Measurements from ENCODE around the gene PBX4. TPM values are rescaled to one million over a fixed set of nuclear protein-coding genes. Genes with fewer than 3 reads are reported as not detected.
"Not testable (repeated sequence)": the region's sequence is repeated elsewhere in the genome, so short reads cannot be mapped to it uniquely, and the experiment has no call there.

Gene PBX4
- total RNA-seq, 4 donors from 2014 or later = 3.8 to 15.8 (median 5.9) TPM

DNA sequence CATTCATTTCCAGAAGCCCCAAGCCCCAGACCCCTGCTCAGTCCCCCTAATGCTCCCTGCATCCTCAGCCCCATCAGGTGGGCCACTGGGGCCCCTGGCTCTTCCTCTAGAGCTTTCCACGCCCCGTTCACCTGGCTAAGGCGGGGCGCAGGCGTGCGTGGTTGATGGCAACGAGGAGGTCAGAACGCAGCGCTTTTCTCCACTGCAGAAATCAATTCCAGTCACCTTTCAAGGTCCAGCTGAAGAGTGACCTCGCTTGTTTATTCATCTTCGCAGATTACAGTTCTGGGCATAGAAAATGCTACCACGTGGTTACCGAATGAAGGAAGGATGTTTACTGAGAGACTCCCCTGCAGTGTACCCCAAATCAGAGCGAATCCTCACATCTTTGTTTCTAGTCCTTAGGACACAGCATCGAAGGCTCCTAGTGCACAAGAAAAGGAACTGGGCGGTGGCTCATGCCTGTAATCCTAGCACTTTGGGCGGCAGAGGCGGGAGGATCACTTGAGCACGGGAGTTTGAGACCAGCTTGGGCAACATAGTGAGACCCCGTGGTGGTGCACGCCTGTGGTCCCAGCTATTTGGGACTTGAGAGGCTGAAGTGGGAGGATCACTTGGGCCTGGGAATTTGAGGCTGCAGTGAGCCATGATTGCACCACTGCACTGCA lies 828 bp upstream of the PBX4 start:
- H3K4me3 ChIP-seq (ENCODE audit: low read depth, poor library complexity, severe bottlenecking) = no peak overlapping the region
- DNase-seq (ENCODE audit: low spot score in 2 of 2) = no peak
- 57 to 64% methylated on average over 21 of the region's 21 CpGs for WGBS, 2 donors

GRCh38 chr19:19615086-19615485 lies 3.4 kb downstream of the PBX4 start:
- no peak for DNase-seq (ENCODE audit: low spot score in 2 of 2)
- H3K4me3 ChIP-seq (ENCODE audit: low read depth, poor library complexity, severe bottlenecking) = no peak overlapping the region
- TF ChIP-seq POLR2A (IDR thresholded peaks at IDR 0.05) (no peak), CTCF (IDR thresholded peaks at IDR 0.05) (no peak)
- intact Hi-C loops (cut with DNase I; ENCODE audit: low total_unique reads) = no loop called here
- 86 to 87% methylated on average over 3 of the region's 3 CpGs for WGBS, 2 donors

More for the DNA sequence above, 828 bp upstream of the PBX4 start:
- intact Hi-C loops (cut with DNase I; ENCODE audit: low total_unique reads) = no loop called here
- no peak for TF ChIP-seq POLR2A (IDR thresholded peaks at IDR 0.05)
- no peak for TF ChIP-seq CTCF (IDR thresholded peaks at IDR 0.05)

GRCh38 chr19:19613506-19613905 lies 5.0 kb downstream of the PBX4 start:
- no peak overlapping the region for H3K4me3 ChIP-seq (ENCODE audit: low read depth, poor library complexity, severe bottlenecking)
- 27 to 52% methylated on average over 4 of the region's 4 CpGs for WGBS, 2 donors
- intact Hi-C loops (cut with DNase I; ENCODE audit: low total_unique reads) = no loop called here
- DNase-seq (ENCODE audit: low spot score in 2 of 2) = no peak
- no peak for TF ChIP-seq CTCF (IDR thresholded peaks at IDR 0.05)
- TF ChIP-seq POLR2A (IDR thresholded peaks at IDR 0.05) = no peak

GRCh38 chr19:19610376-19611202 lies 7.9 kb downstream of the PBX4 start:
- WGBS, 2 donors = 78 to 80% methylated on average over 10 of the region's 10 CpGs
- intact Hi-C loops (cut with DNase I; ENCODE audit: low total_unique reads) = no loop called here

DNA sequence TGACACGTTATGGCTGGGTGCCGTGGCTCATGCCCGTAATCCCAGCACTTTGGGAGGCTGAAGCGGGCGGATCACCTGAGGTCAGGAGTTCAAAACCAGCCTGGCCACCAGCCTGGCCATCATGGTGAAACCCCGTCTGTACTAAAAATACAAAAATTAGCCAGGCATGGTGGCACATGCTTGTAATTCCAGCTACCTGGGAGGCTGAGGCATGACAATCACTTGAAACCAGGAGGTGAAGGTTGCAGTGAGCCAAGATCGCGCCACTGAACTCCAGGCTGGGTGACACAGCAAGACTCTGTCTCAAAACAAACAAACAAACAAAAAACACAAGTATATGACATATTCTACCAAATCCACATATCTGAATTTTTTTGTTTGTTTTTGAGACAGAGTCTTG lies 11.8 kb downstream of the PBX4 start:
- 85 to 90% methylated on average over 8 of the region's 8 CpGs for WGBS, 2 donors
- H3K4me3 ChIP-seq (ENCODE audit: low read depth, poor library complexity, severe bottlenecking); DNase-seq (ENCODE audit: low spot score in 2 of 2); intact Hi-C loops (cut with DNase I; ENCODE audit: low total_unique reads): not testable (repeated sequence)

More at GRCh38 chr19:19610376-19611202, 7.9 kb downstream of the PBX4 start:
- H3K4me3 ChIP-seq (ENCODE audit: low read depth, poor library complexity, severe bottlenecking) = no peak overlapping the region
- no peak for DNase-seq (ENCODE audit: low spot score in 2 of 2)
- no peak for TF ChIP-seq CTCF (IDR thresholded peaks at IDR 0.05)
- TF ChIP-seq POLR2A (IDR thresholded peaks at IDR 0.05) = no peak

GRCh38 chr19:19606021-19606420 lies 12.5 kb downstream of the PBX4 start:
- no peak for TF ChIP-seq POLR2A (IDR thresholded peaks at IDR 0.05)
- no peak for TF ChIP-seq CTCF (IDR thresholded peaks at IDR 0.05)
- intact Hi-C loops (cut with DNase I; ENCODE audit: low total_unique reads) = no loop called here
- WGBS, 2 donors = 38% methylated on average over 1 of the region's 1 CpG
- no peak overlapping the region for H3K4me3 ChIP-seq (ENCODE audit: low read depth, poor library complexity, severe bottlenecking)
- DNase-seq (ENCODE audit: low spot score in 2 of 2) = no peak

Data from lower leg skin (tissue), 4 donors.